ENCODE results near the gene AADAT.

Gene AADAT

DNA sequence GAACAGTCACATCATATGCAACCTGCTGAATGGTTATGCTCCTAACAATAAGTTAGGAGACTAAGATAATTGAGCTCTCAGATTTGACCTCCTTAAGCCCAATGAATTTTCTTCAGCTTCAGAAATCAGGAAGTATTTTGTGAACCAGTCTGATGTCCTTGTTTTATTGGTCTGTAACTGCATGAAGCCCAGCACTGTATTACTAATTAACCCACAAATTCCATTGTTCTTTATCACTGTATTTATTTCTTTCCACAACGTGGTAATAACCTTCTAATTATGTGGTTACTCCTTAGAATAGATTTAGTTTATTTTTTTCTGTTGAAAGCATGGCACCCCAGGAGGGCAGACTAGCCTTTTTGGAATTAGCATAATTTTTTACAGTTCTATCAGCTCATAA lies 59.6 kb downstream of the AADAT start:
- DNase-seq (ENCODE audit: low read depth): no peak

DNA sequence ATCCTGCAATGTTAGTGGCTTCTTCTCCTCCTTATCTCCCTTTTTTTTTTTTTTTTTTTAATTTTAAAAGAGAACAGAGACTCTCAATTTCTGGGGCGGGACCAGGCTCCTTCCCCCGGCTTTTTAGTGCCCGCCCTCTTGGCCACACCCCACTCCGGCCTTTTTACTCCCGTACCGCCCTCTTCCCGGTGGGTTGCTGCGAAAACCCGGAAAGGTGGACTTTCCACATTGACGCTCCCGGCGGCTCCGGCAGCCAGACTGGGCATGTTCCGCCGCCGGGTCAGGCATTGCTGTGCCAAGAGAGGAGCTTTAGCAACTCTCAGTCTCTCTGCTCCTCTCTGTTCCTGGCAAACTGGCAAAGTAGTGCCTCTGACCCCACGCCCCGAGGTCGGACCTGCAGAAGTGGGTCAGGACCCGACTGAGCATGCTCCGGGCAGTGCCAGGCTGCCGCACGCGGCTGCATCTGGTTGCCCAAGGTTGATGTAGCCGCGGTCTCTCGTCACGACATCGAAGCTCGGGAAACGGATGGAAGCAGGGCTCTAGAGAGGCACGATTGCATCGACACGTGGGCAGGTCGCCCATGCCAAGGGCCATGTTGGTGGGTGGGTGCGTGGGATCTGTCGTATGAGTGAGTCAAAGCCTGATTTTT lies 62.5 kb downstream of the AADAT start:
- DNase-seq (ENCODE audit: low read depth): peak; percentile 83

DNA sequence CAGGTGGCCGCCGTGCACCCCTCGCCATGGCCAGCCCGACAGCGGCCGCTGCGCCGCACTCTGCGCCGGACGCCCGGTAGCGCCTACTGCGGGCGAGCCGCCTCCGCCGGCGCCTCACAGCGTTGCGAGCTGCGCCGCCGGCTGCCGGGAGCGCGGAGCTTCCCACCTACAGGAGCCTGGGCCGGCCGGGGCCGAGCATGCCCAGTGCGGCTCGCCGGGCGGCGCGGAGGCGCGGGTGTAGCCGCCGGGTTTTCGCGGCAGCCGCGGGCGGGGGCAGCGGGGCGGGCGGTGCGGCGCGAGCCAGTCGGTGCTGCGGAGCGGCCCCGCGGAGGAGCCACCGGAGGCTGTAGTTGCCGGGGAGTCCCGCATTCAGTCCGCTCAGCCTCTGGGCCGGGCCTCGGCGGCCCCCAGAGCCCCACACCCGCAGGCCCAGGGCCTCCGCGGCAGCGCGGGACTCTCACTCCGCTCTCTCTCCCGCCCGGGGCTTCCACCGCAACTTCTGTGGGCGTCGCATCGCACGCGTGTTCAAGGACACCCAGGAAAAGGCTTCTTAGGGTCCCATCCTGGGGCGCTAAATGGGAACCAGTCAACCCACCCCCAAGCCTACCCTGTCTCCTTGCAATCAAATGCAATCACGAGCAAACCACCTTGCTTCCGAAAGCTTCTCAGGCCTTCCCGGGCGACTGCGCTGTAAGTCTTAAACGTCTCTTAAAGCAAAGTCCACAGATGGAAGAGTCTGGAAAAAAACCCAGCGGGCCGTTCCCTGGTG lies 63.3 kb downstream of the AADAT start, which contains the start of gene MFAP3L:
MFAP3L (minus strand) TSS at position 143 of the 769 bp plus-strand sequence. CDS start 20,518 bp downstream, outside the sequence.
- peak; percentile 63 for DNase-seq (ENCODE audit: low read depth)

DNA sequence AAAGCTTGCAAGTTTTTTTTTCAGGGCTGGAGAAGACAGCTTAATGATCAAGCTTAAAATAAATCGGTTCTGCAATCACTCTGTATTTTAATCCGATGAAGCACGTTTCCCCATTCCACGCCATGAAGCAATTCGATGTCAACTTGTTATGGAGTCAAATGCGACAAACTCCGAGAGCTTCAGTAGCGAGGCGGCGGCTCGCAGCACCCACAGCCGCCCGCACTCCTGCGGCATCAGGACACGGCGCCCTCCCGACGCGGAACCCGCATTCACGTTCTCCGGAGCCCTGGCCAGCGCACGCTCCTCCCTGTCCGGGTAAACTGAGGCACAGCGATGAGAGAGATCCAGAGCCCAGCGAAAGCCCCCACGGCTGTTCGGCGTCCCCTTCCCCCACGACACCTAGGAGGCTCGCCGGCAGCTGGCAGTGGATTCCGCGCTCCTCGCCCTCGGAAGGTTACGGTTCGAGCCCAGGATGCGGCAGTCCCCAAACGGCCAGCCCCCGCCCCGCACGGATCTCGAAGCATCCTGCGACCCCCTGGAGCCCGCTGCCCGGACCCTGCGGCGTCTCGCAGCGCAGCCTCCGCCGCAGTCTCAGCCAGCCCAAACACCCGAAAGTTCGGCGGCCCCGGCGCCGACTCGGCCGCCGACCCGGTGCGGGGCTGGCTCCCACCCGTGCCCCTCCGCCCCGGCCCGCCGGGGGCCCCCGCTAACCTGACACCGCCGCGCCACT lies 64.1 kb downstream of the AADAT start:
- no peak for DNase-seq (ENCODE audit: low read depth)

DNA sequence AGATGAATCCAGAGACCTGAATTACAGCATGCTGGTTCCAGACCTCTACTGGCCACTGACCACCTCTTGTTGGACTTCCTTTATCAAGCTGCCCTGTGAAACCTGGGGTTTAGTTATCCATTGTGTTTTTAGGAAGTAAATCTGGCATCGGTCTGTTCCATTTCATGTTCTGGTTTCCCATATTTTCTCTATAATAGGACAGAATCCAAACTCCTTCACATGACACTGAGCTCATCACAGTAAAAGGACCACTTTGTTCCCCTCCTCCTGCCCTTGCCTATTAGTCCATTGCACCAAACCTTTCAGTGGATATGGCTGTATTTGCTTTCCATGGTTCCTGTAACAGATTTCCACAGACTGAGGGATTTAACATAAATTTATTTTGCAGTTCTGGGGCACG lies 67.5 kb downstream of the AADAT start:
- DNase-seq (ENCODE audit: low read depth): no peak

DNA sequence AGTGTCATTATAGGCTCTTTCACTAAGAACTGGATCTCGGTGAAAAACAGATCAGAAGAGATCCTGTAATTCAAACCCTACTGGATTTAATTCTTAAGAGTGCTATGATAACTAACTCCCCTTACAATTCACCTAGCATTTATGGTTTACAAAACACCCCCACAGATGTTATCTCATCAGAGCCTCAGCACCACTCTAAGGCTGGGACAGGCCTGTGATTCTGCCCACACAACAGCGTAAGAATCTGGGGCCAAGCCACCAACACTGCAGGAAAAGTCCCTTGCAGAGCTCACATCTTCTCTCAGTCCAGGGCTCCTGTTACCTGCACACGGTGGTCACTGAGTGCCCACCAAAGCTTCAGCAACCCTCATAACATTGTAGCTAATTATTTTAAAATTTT lies 72.5 kb downstream of the AADAT start:
- DNase-seq (ENCODE audit: low read depth): no peak

DNA sequence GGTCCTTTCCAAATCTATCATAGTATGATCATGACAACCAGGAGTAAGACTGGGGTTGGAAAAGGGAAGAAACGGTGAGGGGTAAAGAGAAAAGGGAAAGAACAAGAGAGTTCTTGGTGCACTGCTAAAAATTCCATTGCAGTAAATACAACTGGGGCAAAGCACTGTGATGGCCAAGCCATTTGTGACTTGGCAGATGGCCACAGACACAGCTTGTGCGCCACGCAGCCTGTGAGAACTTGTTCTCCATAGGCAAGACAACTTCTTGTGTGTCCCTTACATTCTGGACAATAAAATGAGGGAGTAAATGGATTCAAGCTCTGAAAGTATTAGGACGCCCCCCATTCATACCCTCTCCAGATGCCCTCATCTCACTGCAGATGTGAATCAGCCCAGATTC lies 74.5 kb downstream of the AADAT start:
- DNase-seq (ENCODE audit: low read depth): no peak

DNA sequence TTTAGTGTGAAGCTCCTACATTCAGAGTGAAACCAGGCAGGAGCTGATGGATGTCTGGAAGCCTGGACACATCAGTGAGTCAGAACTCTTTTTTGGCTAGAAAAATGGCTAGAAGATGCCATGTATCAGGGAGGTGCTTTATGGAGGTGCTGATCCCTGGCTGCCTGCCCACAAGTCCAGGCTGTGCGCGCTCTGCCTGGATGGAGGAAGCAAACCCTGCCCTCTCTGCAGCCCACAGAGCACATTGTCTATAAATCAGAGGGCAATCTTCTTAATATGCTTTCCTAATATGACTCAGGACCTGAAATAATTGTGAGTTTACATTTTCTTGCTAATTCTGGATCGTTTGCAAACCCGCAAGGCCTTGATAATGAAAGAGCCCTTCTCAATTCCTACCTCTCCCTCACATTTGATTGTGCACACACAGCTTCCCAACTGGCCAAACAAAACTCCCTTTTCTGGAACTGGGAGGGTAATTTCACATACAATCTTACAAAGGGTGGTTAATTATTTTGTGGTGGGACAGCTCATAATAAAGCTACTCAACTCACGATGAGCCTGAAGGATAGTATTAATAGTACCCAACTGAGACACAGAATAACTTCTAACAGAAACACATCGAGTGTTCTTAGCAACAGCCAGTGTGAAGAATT lies 75.3 kb downstream of the AADAT start:
- no peak for DNase-seq (ENCODE audit: low read depth)

DNA sequence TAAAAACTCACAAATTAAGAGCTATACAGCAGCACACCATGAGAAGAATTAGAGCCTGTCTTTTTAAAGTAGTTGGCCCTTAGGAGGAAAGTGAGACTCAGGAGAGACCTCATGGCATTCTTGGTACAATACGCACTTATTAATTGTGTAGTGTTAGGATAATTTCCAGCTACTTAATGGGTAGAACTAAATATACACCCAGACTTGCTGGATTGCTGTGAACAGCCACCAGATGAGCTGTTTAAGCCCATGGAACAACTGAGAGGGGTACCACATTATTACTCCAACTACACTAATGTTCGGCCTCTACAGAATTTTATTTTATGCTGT lies 77.2 kb downstream of the AADAT start:
- no peak for DNase-seq (ENCODE audit: low read depth)

DNA sequence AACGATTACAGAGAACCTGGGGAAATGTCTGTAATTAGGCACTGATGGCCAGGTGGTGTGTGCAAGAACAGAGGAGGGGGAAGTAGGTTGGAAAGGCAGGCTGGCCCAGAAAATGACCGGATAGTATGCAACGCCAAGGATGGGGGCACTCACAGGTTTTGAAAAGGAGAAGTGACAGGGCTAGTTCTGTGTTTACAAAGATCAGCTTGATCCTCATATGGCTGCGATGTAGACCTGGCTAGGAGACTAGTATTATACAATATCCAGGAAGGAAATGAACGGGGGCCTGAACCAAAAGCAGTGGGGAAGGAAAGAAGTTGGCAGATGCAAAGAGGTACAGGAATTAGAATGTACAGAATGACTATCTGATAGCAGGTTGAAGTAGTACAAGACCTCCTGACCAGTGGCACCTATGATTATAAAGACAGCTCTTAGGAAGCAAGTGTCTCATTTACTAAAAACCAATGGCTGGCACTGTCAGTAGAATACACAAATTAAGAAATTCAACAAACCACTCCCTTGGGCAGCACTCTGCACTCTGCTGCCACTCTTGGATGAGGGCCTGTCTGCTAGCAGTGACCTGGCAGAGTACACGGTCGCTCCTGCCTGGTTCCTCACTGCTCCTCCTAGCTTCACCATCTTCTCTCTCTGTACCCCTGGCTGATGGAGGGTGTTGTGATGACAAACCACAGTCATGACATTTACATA lies 77.7 kb downstream of the AADAT start:
- no peak for DNase-seq (ENCODE audit: low read depth)

Measured in fibroblast of the conjunctiva (primary cell).